Activated CD8-positive, alpha-beta T cell treated with anti-CD3 and anti-CD28 coated beads, Interleukin-2, amount 10 ng/mL, durations not matched to agents 7 days and 5 days (primary cell): ENCODE data around the gene NOLC1. TPM values are rescaled to one million over a fixed set of nuclear protein-coding genes. Genes with fewer than 3 reads are reported as not detected.

Experiments used
- ATAC-seq: fragments of 150-1000 bp; cut with Tn5 transposase; one replicate; pipeline ENCODE4 v1.10.0; 2021; ENCODE audit warnings: moderate library complexity
- CTCF ChIA-PET: fragments of 350-600 bp; sonication (Branson Sonifier 250); formaldehyde crosslinking; loops from one replicate; lab custom pipeline; 2021; ENCODE audit warnings: antibody characterized with exemption; lab: Charles Lee
- POLR2A ChIA-PET: fragments of 350-600 bp; sonication (Branson Sonifier 250); formaldehyde crosslinking; loops from one replicate; lab custom pipeline; 2021; ENCODE audit warnings: antibody characterized with exemption; lab: Charles Lee
- DNase-seq: peaks from one replicate; pipeline ENCODE4 v3.0.0-alpha.2; 2020
- H3K27ac Mint-ChIP-seq: one replicate; pipeline ENCODE4 v1.8.0; 2021; ENCODE audit warnings: mild to moderate bottlenecking, mixed read lengths
- H3K27me3 Mint-ChIP-seq: one replicate; pipeline ENCODE4 v1.8.0; 2021; ENCODE audit warnings: low read depth, mixed read lengths
- H3K36me3 Mint-ChIP-seq: one replicate; pipeline ENCODE4 v1.8.0; 2021; ENCODE audit warnings: low read depth, mixed read lengths
- H3K4me1 Mint-ChIP-seq: one replicate; pipeline ENCODE4 v1.8.0; 2021; ENCODE audit warnings: low read depth, mixed read lengths
- H3K4me3 Mint-ChIP-seq: one replicate; pipeline ENCODE4 v1.8.0; 2021; ENCODE audit warnings: mild to moderate bottlenecking, mixed read lengths
- H3K9me3 Mint-ChIP-seq: one replicate; pipeline ENCODE4 v1.8.0; 2022; ENCODE audit warnings: mixed read lengths; ENCODE audit not compliant: insufficient read depth
- total RNA-seq, 2 experiments: library from RNA; stranded (reverse); gene quantifications; one replicate each; pipeline ENCODE4 v1.2.3, GENCODE V29; 2021

The NOLC1 gene
- total RNA-seq, 2 experiments from 2014 or later: 94.1 to 95.3 TPM

DNA sequence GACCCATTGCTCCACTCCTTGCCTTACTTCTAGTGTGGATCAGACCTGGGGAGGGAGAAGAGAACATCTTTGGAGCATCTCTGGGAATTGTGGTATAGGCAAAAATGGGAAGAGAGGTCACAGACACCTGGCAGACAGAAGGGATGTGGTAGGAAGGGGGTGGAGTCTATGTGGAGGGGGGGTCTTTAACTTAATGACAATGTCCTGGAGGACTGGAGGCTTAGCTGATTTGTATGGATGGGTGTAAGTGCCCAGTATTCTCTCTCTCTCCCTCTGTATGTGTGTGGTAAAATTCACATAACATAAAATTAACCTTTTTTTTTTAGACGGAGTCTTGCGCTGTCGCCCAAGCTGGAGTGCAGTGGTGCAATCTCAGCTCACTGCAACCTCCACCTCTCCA lies 29.0 kb upstream of the NOLC1 start:
- H3K27ac Mint-ChIP-seq: no peak overlapping the region

DNA sequence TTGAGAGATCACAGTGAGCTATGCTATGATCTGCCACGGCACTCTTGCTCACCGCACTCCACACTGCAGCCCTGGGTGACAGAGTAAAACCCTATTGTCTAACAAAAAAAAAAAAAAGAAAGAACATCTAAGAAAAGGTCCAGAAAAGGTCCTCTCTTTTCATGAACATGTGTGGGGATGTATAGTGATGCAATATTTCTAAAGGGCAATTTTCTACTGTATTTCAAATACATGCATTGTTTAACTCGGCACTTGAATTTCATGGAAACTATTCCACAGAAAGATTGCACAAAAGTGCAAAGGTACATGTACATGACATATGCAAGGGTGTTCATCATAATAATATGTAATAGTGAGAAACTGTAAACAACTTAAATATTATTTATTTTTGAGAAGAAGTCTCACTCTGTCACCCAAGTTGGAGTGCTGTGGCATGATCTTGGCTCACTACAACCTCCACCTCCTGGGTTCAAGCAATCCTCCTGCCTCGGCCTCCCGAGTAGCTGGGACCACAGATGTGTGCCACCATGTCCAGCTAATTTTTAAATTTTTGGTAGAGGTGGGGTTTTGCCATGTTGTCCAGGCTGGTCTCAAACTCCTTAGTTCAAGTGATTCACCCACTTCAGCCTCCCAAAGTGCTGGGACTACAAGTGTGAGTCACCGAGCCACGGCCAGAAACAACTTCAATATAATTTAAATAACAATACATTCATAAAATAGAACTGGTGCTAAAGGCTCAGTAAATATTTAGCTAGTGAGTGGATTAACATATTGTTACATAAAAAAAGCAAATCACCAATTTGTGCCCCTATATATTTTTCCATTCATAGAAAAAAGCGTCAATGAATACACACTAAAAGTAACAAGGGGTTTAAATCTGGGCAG lies 20.7 kb upstream of the NOLC1 start:
- no peaks in the 10 kb centered on the region for H3K27me3 Mint-ChIP-seq
- H3K36me3 Mint-ChIP-seq: peaks cover 19% of the 10 kb centered on the region
- H3K4me3 Mint-ChIP-seq: no peak overlapping the region
- ChIA-PET POLR2A (interaction anchor here (1.0 to 1.6 kb wide), 5 partner anchors 8 to 267 kb away, joined by 3 to 9 read pairs (median 4); partner anchors contain the start of genes LDB1 and NOLC1), CTCF (interaction anchor here (0.9 to 3.0 kb wide), 13 partner anchors 10 to 318 kb away, joined by 3 to 39 read pairs (median 8); partner anchors contain the start of genes ELOVL3, LDB1 and NOLC1)
- H3K27ac Mint-ChIP-seq: no peak overlapping the region
- H3K9me3 Mint-ChIP-seq: no peaks in the 10 kb centered on the region
- H3K4me1 Mint-ChIP-seq: peaks cover 29% of the 10 kb centered on the region
- no peak for DNase-seq
- no peak for ATAC-seq

More for the DNA sequence above, 29.0 kb upstream of the NOLC1 start:
- Mint-ChIP-seq H3K4me3 (no peak overlapping the region), H3K4me1 (peaks cover 27% of the 10 kb centered on the region), H3K9me3 (no peaks in the 10 kb centered on the region), H3K36me3 (no peaks in the 10 kb centered on the region), H3K27me3 (no peaks in the 10 kb centered on the region)
- DNase-seq (no peak), ATAC-seq (no peak)
- ChIA-PET CTCF (interaction anchor here (1.0 to 3.8 kb wide), 3 partner anchors 8 to 50 kb away, joined by 3 to 39 read pairs (median 4); partner anchors contain the start of gene PPRC1), POLR2A (interaction anchor here (1.1 to 1.6 kb wide), 2 partner anchors 9 to 150 kb away, joined by 3 read pairs; no protein-coding TSS in a partner anchor)

GRCh38 chr10:102132193-102132562 lies 20.0 kb upstream of the NOLC1 start:
- peak overlapping the region; percentile 96 for H3K27ac Mint-ChIP-seq
- no peaks in the 10 kb centered on the region for H3K9me3 Mint-ChIP-seq
- CTCF ChIA-PET: interaction anchor here (0.9 to 3.0 kb wide), 14 partner anchors 10 to 317 kb away, joined by 3 to 39 read pairs (median 7); partner anchors contain the start of genes ELOVL3, LDB1 and NOLC1
- peak overlapping the region; percentile 97 for H3K4me3 Mint-ChIP-seq
- ATAC-seq: no peak
- H3K4me1 Mint-ChIP-seq: peaks cover 33% of the 10 kb centered on the region
- POLR2A ChIA-PET: interaction anchor here (0.6 to 1.6 kb wide), 6 partner anchors 9 to 266 kb away, joined by 3 to 9 read pairs (median 4); partner anchors contain the start of genes LDB1 and NOLC1
- DNase-seq: no peak
- peaks cover 22% of the 10 kb centered on the region for H3K36me3 Mint-ChIP-seq
- no peaks in the 10 kb centered on the region for H3K27me3 Mint-ChIP-seq

DNA sequence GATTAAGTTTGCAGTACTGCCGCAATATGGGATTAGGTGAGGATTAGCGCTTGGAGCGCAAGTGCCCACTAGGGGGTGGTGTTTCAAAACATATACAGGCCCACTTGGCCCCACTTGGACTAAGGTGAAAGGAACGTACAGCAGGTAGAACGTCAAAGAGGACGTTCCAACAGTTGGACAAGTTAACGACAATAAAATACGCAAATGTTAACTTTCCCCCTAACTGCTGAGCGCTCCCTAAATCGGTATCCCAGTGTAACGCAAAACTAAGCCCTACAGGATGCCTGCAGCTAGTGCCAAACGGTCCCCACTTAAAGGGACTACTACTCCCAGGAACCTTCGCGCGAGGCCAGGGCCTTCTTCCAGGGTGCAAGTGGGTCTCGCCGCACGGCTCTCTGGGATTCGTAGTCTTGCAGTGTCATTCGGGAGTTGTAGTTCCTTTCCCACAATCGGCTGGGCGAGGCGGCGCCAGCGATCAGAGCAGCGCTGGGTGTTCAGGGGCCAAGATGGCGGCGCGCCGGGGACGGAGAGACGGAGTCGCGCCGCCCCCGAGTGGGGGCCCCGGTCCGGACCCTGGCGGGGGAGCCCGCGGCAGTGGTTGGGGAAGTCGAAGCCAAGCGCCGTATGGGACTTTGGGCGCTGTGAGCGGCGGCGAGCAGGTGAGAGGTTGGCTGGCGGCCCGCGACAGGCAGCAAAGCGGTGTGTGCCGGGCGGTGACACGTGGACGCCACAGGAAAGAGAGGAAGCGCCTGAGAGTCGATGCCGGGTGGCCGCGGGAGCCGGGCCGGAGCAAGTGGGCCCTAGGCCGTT lies 19.4 kb upstream of the NOLC1 start, which contains the start of gene PPRC1:
Gene PPRC1, plus strand, starts transcription at position 478 of the 810 bp plus-strand sequence. Its CDS starts 29 bp downstream, at position 507.
- POLR2A ChIA-PET: interaction anchor here (0.6 to 1.6 kb wide), 6 partner anchors 9 to 266 kb away, joined by 3 to 9 read pairs (median 4); partner anchors contain the start of genes LDB1 and NOLC1
- peak; percentile 99 for DNase-seq
- CTCF ChIA-PET: interaction anchor here (0.6 to 3.0 kb wide), 12 partner anchors 11 to 317 kb away, joined by 3 to 39 read pairs (median 8); partner anchors contain the start of genes ELOVL3, LDB1 and NOLC1
- H3K27me3 Mint-ChIP-seq: no peaks in the 10 kb centered on the region
- peak within 1 kb of the TSS; percentile 97 for H3K4me3 Mint-ChIP-seq
- peak; percentile 93 for ATAC-seq
- peak within 1 kb of the TSS; percentile 96 for H3K27ac Mint-ChIP-seq
- peaks cover 26% of the 10 kb centered on the region for H3K36me3 Mint-ChIP-seq
- H3K9me3 Mint-ChIP-seq: no peaks in the 10 kb centered on the region
- H3K4me1 Mint-ChIP-seq: peaks cover 37% of the 10 kb centered on the region

DNA sequence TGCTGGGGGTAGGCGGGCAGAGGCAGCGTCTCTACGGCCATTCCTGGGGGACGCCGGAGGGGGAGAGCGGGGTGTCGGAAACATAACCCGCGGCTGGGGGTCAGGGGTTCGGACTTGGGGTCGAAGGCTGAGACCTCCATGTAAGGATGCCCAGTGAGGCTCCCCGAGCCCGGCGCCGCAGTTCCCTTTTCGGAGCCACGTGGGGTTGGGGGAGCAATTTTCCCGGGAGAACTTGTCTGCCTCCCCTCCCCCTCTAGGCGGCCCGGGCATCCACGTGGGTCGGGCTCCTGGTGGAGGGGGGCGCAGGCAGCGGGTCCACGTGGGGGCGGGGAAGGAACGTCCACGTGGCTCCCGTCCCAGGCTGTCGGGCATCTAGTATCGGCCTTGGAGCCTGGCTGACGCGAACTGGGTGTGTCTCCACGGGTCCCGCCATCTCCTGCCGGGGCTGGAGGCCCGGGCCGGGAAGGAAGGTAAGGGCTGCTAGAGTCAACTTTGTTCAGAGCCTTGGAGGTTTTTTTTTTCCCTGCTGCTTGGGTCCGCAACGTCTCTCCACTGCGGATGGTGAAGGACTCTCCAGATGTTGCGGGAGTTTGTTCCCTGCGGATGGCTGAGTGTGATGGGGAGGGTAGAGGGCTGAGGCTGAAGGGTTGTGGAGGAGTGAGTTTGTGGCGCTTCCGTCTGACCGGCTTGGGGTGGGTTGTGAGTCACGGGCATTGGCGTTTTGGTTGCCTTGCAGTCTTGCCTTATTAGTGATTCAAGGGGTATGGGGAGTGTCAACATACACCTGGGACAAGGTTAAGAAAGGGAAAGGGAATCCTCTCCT lies 18.6 kb upstream of the NOLC1 start:
- peaks cover 37% of the 10 kb centered on the region for H3K4me1 Mint-ChIP-seq
- peaks cover 31% of the 10 kb centered on the region for H3K36me3 Mint-ChIP-seq
- CTCF ChIA-PET: no interaction called here
- no peaks in the 10 kb centered on the region for H3K9me3 Mint-ChIP-seq
- H3K27ac Mint-ChIP-seq: peak overlapping the region; percentile 96
- H3K27me3 Mint-ChIP-seq: no peaks in the 10 kb centered on the region
- ATAC-seq: peak; percentile 24
- peak; percentile 71 for DNase-seq
- POLR2A ChIA-PET: no interaction called here
- peak overlapping the region; percentile 97 for H3K4me3 Mint-ChIP-seq

GRCh38 chr10:102134416-102134815 lies 17.8 kb upstream of the NOLC1 start:
- ATAC-seq (no peak), DNase-seq (no peak)
- peak overlapping the region; percentile 96 for H3K27ac Mint-ChIP-seq
- POLR2A ChIA-PET: interaction anchor here (1.4 kb wide), 1 partner anchor 13 kb away, joined by 5 read pairs; no protein-coding TSS in a partner anchor
- CTCF ChIA-PET: interaction anchor here (1.9 kb wide), 1 partner anchor 35 kb away, joined by 8 read pairs; no protein-coding TSS in a partner anchor
- no peaks in the 10 kb centered on the region for H3K9me3 Mint-ChIP-seq
- H3K4me1 Mint-ChIP-seq: peaks cover 39% of the 10 kb centered on the region
- H3K36me3 Mint-ChIP-seq: peaks cover 39% of the 10 kb centered on the region
- no peaks in the 10 kb centered on the region for H3K27me3 Mint-ChIP-seq
- peak overlapping the region; percentile 97 for H3K4me3 Mint-ChIP-seq

- no peak overlapping the region for H3K4me3 Mint-ChIP-seq
- H3K4me1 Mint-ChIP-seq: peaks cover 39% of the 10 kb centered on the region
- peak overlapping the region; percentile 65 for H3K27ac Mint-ChIP-seq
- H3K27me3 Mint-ChIP-seq: no peaks in the 10 kb centered on the region
- no peak for DNase-seq
- ChIA-PET CTCF (interaction anchor here (0.7 to 1.9 kb wide), 3 partner anchors 11 to 34 kb away, joined by 3 to 8 read pairs (median 3); no protein-coding TSS in a partner anchor), POLR2A (interaction anchor here (1.0 kb wide), 1 partner anchor 16 kb away, joined by 3 read pairs; the partner anchor contains the start of gene NOLC1)
- peaks cover 53% of the 10 kb centered on the region for H3K36me3 Mint-ChIP-seq
- no peaks in the 10 kb centered on the region for H3K9me3 Mint-ChIP-seq
- no peak for ATAC-seq
Measured at GRCh38 chr10:102135956-102136526, 16.1 kb upstream of the NOLC1 start.

DNA sequence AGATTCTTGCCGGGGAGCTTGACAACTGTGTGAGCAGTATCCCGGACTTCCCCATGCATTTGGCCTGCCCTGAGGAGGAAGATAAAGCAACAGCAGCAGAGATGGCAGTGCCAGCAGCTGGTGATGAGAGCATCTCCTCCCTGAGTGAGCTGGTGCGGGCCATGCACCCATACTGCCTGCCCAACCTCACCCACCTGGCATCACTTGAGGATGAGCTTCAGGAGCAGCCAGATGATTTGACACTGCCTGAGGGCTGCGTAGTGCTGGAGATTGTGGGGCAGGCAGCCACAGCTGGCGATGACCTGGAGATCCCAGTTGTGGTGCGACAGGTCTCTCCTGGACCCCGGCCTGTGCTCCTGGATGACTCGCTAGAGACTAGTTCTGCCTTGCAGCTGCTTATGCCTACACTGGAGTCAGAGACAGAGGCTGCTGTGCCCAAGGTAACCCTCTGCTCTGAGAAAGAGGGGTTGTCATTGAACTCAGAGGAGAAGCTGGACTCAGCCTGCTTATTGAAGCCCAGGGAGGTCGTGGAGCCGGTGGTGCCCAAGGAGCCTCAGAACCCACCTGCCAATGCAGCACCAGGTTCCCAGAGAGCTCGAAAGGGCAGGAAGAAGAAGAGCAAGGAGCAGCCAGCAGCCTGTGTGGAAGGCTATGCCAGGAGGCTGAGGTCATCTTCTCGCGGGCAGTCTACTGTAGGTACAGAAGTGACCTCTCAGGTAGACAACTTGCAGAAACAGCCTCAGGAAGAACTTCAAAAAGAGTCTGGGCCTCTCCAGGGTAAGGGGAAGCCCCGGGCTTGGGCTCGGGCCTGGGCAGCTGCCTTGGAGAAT lies 12.7 kb upstream of the NOLC1 start:
- peaks cover 27% of the 10 kb centered on the region for H3K4me1 Mint-ChIP-seq
- no peak overlapping the region for H3K4me3 Mint-ChIP-seq
- no peak for DNase-seq
- ChIA-PET POLR2A (interaction anchor here (0.8 to 2.3 kb wide), 2 partner anchors 11 to 12 kb away, joined by 3 to 6 read pairs; partner anchors contain the start of gene NOLC1), CTCF (interaction anchor here (1.2 kb wide), 1 partner anchor 12 kb away, joined by 3 read pairs; the partner anchor contains the start of gene NOLC1)
- no peaks in the 10 kb centered on the region for H3K9me3 Mint-ChIP-seq
- no peak for ATAC-seq
- peaks cover 68% of the 10 kb centered on the region for H3K36me3 Mint-ChIP-seq
- peak overlapping the region; percentile 69 for H3K27ac Mint-ChIP-seq
- H3K27me3 Mint-ChIP-seq: no peaks in the 10 kb centered on the region

DNA sequence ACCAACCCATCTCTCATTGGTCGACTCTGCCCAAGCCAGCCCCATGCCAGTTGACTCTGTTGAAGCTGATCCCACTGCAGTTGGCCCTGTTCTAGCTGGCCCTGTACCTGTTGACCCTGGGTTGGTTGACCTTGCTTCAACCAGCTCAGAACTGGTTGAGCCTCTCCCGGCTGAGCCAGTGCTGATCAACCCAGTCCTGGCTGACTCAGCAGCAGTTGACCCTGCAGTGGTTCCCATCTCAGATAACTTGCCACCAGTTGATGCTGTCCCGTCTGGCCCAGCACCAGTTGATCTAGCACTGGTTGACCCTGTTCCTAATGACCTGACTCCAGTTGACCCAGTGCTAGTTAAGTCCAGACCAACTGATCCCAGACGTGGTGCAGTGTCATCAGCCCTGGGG lies 12.0 kb upstream of the NOLC1 start:
- ATAC-seq (no peak), DNase-seq (no peak)
- Mint-ChIP-seq H3K4me1 (peaks cover 20% of the 10 kb centered on the region), H3K27me3 (no peaks in the 10 kb centered on the region), H3K36me3 (peaks cover 70% of the 10 kb centered on the region), H3K9me3 (no peaks in the 10 kb centered on the region), H3K4me3 (no peak overlapping the region), H3K27ac (no peak overlapping the region)
- CTCF ChIA-PET: no interaction called here
- POLR2A ChIA-PET: interaction anchor here (0.8 to 2.3 kb wide), 2 partner anchors 10 to 12 kb away, joined by 3 to 6 read pairs; partner anchors contain the start of gene NOLC1
